CD14-positive monocyte (primary cell): ENCODE measurements around the gene ANKRD26. TPM values are rescaled to one million over a fixed set of nuclear protein-coding genes. Genes with fewer than 3 reads are reported as not detected.

Source experiments
- DNase-seq, 3 donors: peaks; one replicate each; pipeline ENCODE4 v3.0.0-alpha.2; 2011 to 2022
- H2AFZ ChIP-seq: 2 replicates; pipeline ENCODE4 v1.6.0; 2012; ENCODE audit warnings: mild to moderate bottlenecking, low read depth, low read length, inconsistent platforms; ENCODE audit not compliant: insufficient read depth, poor library complexity, severe bottlenecking
- H3K27ac ChIP-seq, 2 donors: 1 replicate in 1 of 2; 2 replicates in 1 of 2; pipeline ENCODE4 v1.5.1; 2012 to 2013; ENCODE audit warnings: low read length in 2 of 2, control low read depth in 1 of 2, inconsistent platforms in 1 of 2, low read depth in 1 of 2, mild to moderate bottlenecking in 1 of 2
- H3K27me3 ChIP-seq, 2 donors: one replicate each; pipeline versions ENCODE4 v1.6.0 to v1.6.1; 2011 to 2013; ENCODE audit warnings: low read length in 2 of 2; ENCODE audit not compliant: control insufficient read depth in 2 of 2, insufficient read depth in 2 of 2
- H3K36me3 ChIP-seq, 2 donors: replicated peaks in 1 of 2; 1 replicate in 1 of 2; 2 replicates in 1 of 2; pipeline versions ENCODE4 v1.5.1 to v1.6.1; 2012 to 2013; ENCODE audit warnings: low read length in 2 of 2, control low read depth in 1 of 2, inconsistent platforms in 1 of 2, mild to moderate bottlenecking in 1 of 2; ENCODE audit not compliant: insufficient read depth in 2 of 2, control insufficient read depth in 1 of 2
- H3K4me1 ChIP-seq, 2 donors: 1 replicate in 1 of 2; 2 replicates in 1 of 2; pipeline versions ENCODE4 v1.5.1 to v1.6.1; 2012 to 2013; ENCODE audit warnings: low read length in 2 of 2, control low read depth in 1 of 2, inconsistent platforms in 1 of 2, mild to moderate bottlenecking in 1 of 2, moderate library complexity in 1 of 2; ENCODE audit not compliant: insufficient read depth in 2 of 2, control insufficient read depth in 1 of 2
- H3K4me2 ChIP-seq: replicated peaks from 2 replicates; pipeline ENCODE3; 2012; ENCODE audit warnings: low read length, moderate library complexity, mild to moderate bottlenecking; ENCODE audit not compliant: poor library complexity, severe bottlenecking; ENCODE audit errors: extremely low read depth
- H3K4me3 ChIP-seq, 3 experiments: fragments of 200-600 bp in 1 of 3; sonication (generic) in 1 of 3; replicated peaks in 1 of 3; 1 replicate in 2 of 3; 2 replicates in 1 of 3; pipeline ENCODE4 v1.5.1; 2011 to 2013; ENCODE audit warnings: low read length in 3 of 3, mild to moderate bottlenecking in 3 of 3, control low read depth in 2 of 3, low read depth in 2 of 3, inconsistent platforms in 1 of 3, moderate library complexity in 1 of 3
- H3K79me2 ChIP-seq: 2 replicates; pipeline ENCODE4 v1.6.0; 2012; ENCODE audit warnings: mild to moderate bottlenecking, control low read depth, inconsistent platforms, low read length, moderate library complexity; ENCODE audit not compliant: insufficient read depth
- H3K9ac ChIP-seq: 2 replicates; pipeline ENCODE4 v1.6.0; 2017; ENCODE audit warnings: low read length, mild to moderate bottlenecking; ENCODE audit not compliant: insufficient read depth, poor library complexity, severe bottlenecking
- H3K9me3 ChIP-seq, 2 donors: replicated peaks in 1 of 2; 1 replicate in 1 of 2; 2 replicates in 1 of 2; pipeline versions ENCODE4 v1.5.1 to v1.6.1; 2012 to 2013; ENCODE audit warnings: low read length in 2 of 2, control low read depth in 1 of 2; ENCODE audit not compliant: control insufficient read depth in 1 of 2, insufficient read depth in 1 of 2
- H4K20me1 ChIP-seq: 2 replicates; pipeline ENCODE4 v1.6.0; 2012; ENCODE audit warnings: mild to moderate bottlenecking, low read length, control low read depth, moderate library complexity; ENCODE audit not compliant: insufficient read depth
- H3K27ac Mint-ChIP-seq, 7 donors: one replicate each; pipeline ENCODE4 v1.8.0; 2020; ENCODE audit warnings: mild to moderate bottlenecking in 7 of 7, mixed read lengths in 7 of 7, moderate library complexity in 6 of 7, inconsistent platforms in 2 of 7
- H3K27me3 Mint-ChIP-seq, 3 donors: one replicate each; pipeline ENCODE4 v1.8.0; 2021 to 2022; ENCODE audit warnings: low read depth in 3 of 3, mild to moderate bottlenecking in 3 of 3, mixed read lengths in 3 of 3, moderate library complexity in 3 of 3, inconsistent platforms in 1 of 3
- H3K36me3 Mint-ChIP-seq, 2 donors: one replicate each; pipeline ENCODE4 v1.8.0; 2020; ENCODE audit warnings: mixed read lengths in 2 of 2, inconsistent platforms in 1 of 2, mild to moderate bottlenecking in 1 of 2
- H3K4me1 Mint-ChIP-seq: one replicate; pipeline ENCODE4 v1.8.0; 2020; ENCODE audit warnings: mild to moderate bottlenecking, mixed read lengths
- H3K4me3 Mint-ChIP-seq, 2 donors: one replicate each; pipeline ENCODE4 v1.8.0; 2020; ENCODE audit warnings: mild to moderate bottlenecking in 2 of 2, mixed read lengths in 2 of 2, moderate library complexity in 1 of 2
- H3K9me3 Mint-ChIP-seq, 7 donors: one replicate each; pipeline ENCODE4 v1.8.0; 2020 to 2022; ENCODE audit warnings: mixed read lengths in 7 of 7, mild to moderate bottlenecking in 6 of 7, moderate library complexity in 6 of 7, inconsistent platforms in 2 of 7
- CTCF ChIP-seq: fragments of 200-600 bp; IDR thresholded peaks from one replicate; pipeline ENCODE4 v1.8.0; 2022; ENCODE audit warnings: antibody characterized with exemption, mild to moderate bottlenecking
- WGBS: methylation state at CpG from one replicate; pipeline ENCODE4 v1.1.5; 2013; ENCODE audit warnings: missing lambda C conversion rate; ENCODE audit not compliant: insufficient coverage; 5-methylcytosine and 5-hydroxymethylcytosine counted together
- intact Hi-C, 2 donors: fragments of 100-400 bp; cut with micrococcal nuclease; formaldehyde crosslinking; loops; one replicate each; pipeline versions ENCODE4 v1.15.0 to v1.15.1; 2023
- polyA plus RNA-seq, 3 donors: library from polyadenylated mRNA; depleted of rRNA in 1 of 3; unstranded in 2 of 3; stranded (reverse) in 1 of 3; fragments of 300-500 nt in 2 of 3; fragments of >200 nt in 1 of 3; fragmentation: Illumina TruSeq in 2 of 3; gene quantifications; 1 replicate in 2 of 3; 2 replicates in 1 of 3; pipeline ENCODE4 v1.2.3, GENCODE V29; 2012 to 2021

The ANKRD26 gene
- polyA plus RNA-seq, 3 donors: 0.36 to 0.73 (median 0.36) TPM

- Histone ChIP-seq H3K27me3 (no peaks in the 10 kb centered on the region), H3K79me2 (no peaks in the 10 kb centered on the region), H2AFZ (no peak overlapping the region), H3K4me1 (no peaks in the 10 kb centered on the region), H3K27ac (no peak overlapping the region), H3K36me3 (no peaks in the 10 kb centered on the region), H3K9ac (no peak overlapping the region), H3K9me3 (no peaks in the 10 kb centered on the region), H3K4me3 (no peak overlapping the region), H3K4me2 (no peak overlapping the region), H4K20me1 (no peaks in the 10 kb centered on the region)
- no peak overlapping the region for H3K27ac Mint-ChIP-seq
- WGBS: 100% methylated on average over 1 of the region's 4 CpGs
- TF ChIP-seq CTCF: no peak
- H3K4me1 Mint-ChIP-seq: no peaks in the 10 kb centered on the region
- H3K9me3 Mint-ChIP-seq: peaks cover 0 to 3% (median 0%) of the 10 kb centered on the region in 7 donors
- intact Hi-C loops: no loop called here
- H3K27me3 Mint-ChIP-seq: no peaks in the 10 kb centered on the region
- H3K4me3 Mint-ChIP-seq: no peak overlapping the region
- no peak for DNase-seq
- H3K36me3 Mint-ChIP-seq: no peaks in the 10 kb centered on the region
These were observed 119.0 kb downstream of the ANKRD26 start for GRCh38 chr10:26981232-26981824.

- 100% methylated on average over 1 of the region's 4 CpGs for WGBS
- Mint-ChIP-seq H3K36me3 (no peaks in the 10 kb centered on the region), H3K4me3 (no peak overlapping the region), H3K4me1 (no peaks in the 10 kb centered on the region), H3K27me3 (no peaks in the 10 kb centered on the region), H3K9me3 (no peaks in the 10 kb centered on the region), H3K27ac (no peak overlapping the region)
- intact Hi-C loops: no loop called here
- H3K27ac ChIP-seq: no peak overlapping the region
- no peaks in the 10 kb centered on the region for H4K20me1 ChIP-seq
- no peak overlapping the region for H2AFZ ChIP-seq
- DNase-seq: no peak
- no peak for TF ChIP-seq CTCF
- no peaks in the 10 kb centered on the region for H3K9me3 ChIP-seq
- no peaks in the 10 kb centered on the region for H3K27me3 ChIP-seq
- no peaks in the 10 kb centered on the region for H3K79me2 ChIP-seq
- no peak overlapping the region for H3K4me3 ChIP-seq
- no peak overlapping the region for H3K4me2 ChIP-seq
- no peaks in the 10 kb centered on the region for H3K36me3 ChIP-seq
- no peak overlapping the region for H3K9ac ChIP-seq
- no peaks in the 10 kb centered on the region for H3K4me1 ChIP-seq
These were observed 121.8 kb downstream of the ANKRD26 start for GRCh38 chr10:26978519-26978918.
